HUDEP-2 (cell line): ENCODE results near the gene MRFAP1L1.
"Not testable (repeated sequence)": the region's sequence is repeated elsewhere in the genome, so short reads cannot be mapped to it uniquely, and the experiment has no call there.

Experiments
- DNase-seq, 76 experiments: peaks; one replicate each; lab custom pipeline; 2025; ENCODE audit not compliant: unreplicated experiment in 76 of 76; lab: John Stamatoyannopoulos, UW

Gene MRFAP1L1

DNA sequence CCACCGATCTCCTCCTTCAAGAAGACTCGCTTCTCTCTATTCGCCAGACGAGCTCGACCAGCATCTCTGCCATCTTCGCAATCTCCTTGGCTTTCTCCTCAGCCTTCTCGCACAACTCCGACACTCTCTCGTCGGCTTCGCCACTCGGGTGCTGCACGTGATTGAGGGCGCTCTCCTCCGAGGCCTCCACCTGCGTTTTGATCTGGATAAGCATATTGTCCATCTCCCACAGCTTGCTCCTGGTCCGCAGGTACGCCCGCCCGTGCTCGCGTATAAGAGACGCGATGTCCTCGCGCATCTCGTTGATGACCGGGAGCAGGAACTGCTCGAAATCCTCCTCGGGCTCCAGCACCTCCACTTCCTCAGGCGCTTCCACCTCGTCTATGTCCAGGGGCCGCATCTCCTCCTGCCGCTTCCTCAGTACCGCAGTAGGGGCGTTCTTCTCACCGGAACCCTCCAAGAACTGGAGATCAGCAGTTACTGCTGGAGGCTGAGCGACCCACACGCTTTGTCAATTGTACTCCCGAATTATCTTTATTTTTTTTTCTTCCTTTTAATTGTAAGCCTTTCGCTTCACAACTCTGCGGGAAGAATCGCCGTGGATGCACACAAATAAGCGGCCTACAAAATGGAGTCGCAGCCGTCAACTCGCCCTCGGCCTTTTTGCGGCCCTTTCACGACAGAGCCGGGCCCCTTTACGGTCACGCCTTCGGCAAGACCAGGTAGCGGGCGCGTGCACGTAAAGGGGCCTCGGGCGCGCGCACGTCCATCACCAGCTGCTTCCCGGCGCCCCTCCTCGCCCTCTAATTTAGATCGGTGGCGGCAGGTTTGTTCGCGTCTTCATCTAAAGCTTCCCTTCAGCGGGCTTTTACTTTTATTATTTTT, at the start of gene MRFAP1L1:
TSS of gene MRFAP1L1 (minus strand) at position 636 of the 885 bp plus-strand sequence. CDS start at position 400, 236 bp downstream.
- DNase-seq = peak in 69 of 76 experiments; percentile 12 to 96 (median 90)

DNA sequence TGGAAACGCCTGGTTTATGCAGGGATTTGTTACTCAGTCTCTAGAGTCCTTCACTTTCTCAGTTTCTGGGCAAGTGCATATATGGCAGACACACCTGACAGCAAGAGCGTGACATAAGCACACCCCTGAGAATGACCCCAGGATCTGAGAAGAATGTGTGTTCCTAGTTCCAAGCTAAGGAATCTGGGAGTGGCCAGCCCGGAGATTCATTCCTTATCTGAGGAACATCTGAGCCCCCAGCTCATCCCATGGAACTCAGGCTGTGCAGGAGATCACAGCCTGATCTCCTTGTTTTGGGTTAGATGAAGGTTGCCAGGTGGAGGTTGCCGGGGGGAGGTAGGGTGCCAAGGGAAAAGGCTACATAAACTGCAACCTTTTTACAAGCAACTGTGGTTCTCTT, 49.1 kb upstream of the MRFAP1L1 start:
- no peak for DNase-seq

DNA sequence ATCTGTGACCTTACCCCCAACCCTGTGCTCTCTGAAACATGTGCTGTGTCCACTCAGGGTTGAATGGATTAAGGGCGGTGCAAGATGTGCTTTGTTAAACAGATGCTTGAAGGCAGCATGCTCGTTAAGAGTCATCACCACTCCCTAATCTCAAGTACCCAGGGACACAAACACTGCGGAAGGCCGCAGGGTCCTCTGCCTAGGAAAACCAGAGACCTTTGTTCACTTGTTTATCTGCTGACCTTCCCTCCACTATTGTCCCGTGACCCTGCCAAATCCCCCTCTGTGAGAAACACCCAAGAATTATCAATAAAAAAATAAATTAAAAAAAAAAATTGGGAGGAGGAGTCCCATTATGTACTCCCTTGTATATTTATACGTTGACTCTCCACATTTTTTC, 46.7 kb upstream of the MRFAP1L1 start:
- DNase-seq = not testable (repeated sequence)

DNA sequence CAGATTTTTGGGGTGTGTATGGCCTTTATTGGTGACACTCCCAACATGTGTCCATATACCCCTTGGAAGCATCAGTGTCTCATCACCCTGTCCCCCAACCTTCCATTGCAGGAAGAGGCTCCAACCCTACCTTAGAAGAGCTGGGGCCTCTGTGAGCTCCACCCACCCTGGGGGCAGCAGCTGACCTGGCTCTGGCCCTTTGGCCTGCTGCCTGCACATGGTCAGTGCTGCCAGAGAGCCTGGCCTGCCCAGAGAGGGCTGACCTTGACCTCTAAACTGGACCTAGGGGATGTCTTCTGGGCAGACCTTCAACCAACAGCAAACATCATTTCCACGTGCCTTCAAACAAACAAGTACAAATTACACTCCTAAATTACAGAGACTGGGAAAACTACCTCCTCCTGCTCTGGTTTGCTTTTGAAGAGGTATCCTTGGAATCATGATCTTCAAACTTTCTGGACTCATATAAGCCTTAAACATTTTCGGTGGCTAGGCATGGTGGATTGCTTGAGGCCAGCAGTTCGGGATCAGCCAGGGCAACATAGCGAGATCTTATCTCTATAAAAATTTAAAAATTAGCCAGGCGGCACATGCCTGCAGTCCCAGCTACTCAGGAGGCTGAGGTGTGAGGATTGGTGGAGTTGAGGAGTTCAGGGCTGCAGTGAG, 45.6 kb upstream of the MRFAP1L1 start:
- no peak for DNase-seq

DNA sequence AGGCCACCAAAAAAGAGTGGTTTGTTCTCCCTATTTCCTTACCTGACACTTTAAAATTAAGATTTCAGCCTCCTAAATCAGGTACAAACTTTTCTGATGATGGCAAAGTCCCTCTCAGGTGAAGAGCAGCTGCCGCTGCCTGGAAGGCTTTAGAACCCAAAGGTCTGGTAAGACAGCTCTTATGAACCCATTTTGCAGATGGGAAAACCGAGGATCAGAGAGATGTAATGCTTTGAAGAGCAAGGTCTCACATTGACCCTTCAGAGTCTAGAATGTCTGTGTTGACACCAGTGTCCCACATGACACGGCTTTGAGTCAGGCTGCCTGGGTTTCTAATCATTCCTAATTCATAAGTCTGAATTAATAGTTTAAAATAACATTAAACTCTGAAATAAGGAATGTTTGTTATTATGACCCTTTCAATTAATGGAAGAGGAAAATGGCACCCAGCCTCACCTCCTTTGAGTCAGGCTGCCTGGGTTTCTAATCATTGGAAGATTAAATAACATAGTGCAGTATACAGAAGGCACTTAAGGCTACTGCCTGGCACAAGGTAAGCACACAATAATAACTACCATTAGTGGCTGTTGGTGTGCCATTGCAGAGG, 44.9 kb upstream of the MRFAP1L1 start:
- DNase-seq = no peak

DNA sequence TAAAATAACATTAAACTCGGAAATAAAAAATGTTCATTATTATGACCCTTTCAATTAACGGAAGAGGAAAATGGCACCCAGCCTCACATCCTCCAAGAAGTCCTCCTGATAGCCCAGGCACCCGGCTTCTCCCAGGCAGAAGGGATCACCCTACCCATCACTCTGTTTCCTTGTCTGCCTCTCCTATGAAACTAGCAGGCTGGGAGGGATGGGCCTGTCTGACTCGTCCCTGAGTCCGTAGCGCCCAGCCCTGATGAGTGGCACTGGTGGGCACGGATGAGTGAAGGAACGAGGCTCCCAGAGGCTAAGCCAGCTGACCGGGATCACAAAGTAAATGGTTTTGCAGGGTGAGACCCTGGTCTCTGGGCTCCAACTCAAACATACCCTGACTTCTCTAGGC, 44.2 kb upstream of the MRFAP1L1 start:
- DNase-seq = no peak

DNA sequence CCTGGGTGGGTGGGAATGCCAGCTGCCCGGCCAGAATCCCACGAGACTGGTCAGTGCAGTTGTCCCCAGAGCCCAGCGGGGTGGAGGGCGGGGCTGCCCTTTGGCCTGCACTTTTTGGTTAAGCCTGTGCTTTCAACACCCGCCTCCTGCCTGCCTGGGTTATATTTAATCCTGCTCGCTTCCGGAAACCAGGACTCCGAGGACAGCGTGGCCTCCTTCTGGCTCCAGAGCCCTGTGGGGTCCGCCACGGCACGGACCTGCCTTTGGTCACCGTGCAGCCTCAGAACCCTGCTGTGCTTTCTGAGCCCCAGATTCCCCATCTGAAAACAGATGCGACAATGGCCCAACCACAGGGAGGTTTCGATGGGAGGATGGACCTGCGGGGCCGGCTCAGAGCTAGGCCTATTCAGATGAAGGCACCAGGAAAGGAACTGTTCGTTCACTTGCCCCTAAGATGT, 43.5 kb upstream of the MRFAP1L1 start:
- no peak for DNase-seq

DNA sequence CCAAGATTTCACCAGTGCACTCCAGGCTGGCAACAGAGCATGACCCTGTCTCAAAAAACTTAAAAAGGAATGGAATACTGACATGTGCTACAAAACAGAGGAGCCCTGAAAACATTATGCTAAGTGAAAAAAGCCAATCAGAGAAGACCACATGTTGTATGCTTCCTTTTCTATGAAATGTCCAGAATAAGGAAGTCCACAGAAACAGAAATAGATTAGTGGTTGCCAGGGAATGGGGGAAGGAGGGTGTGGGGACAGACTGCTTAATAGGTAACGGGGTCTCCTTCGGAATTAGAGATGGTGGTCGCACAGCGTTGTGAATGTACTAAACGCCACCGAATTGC, 42.8 kb upstream of the MRFAP1L1 start:
- no peak for DNase-seq

DNA sequence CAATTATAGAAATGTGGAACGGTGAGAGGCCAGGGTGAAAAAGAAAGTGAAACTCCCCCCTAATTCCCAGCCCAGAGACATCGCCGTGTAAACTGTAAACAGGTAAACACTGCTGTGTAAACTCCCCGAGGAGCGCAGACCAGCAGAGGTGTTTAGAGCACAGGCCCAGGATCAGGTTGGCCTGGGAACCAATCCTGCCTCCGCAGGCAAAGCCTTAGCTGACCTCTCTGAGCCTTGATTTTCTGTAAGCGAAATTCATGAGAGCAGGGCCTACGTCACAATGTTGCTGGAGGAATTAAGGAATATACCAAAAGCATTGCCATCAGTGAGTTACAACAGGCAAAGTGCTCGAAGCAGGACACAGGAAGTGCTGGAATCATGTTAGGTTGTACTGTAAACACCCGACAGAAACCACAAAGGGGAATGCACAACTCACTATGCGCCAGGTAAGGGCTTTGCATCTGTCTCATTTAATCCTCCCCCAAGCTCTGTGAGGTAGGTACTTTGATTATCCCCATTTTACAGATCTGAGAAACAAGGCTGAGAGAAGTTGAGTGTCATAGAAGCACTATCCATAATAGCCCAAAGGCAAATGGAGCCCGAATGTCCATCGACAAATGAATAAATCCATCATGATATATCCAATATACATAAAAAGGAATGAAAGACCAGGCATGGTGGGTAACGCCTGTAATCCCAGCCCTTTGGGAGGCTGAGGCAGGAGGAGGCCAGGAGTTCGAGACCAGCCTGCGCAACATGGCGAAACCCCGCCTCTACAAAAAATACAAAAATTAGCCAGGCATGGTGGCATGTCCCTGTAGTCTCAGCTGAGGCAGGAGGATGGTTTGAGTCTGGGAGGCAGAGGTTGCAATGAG, 42.2 kb upstream of the MRFAP1L1 start:
- DNase-seq = no peak

DNA sequence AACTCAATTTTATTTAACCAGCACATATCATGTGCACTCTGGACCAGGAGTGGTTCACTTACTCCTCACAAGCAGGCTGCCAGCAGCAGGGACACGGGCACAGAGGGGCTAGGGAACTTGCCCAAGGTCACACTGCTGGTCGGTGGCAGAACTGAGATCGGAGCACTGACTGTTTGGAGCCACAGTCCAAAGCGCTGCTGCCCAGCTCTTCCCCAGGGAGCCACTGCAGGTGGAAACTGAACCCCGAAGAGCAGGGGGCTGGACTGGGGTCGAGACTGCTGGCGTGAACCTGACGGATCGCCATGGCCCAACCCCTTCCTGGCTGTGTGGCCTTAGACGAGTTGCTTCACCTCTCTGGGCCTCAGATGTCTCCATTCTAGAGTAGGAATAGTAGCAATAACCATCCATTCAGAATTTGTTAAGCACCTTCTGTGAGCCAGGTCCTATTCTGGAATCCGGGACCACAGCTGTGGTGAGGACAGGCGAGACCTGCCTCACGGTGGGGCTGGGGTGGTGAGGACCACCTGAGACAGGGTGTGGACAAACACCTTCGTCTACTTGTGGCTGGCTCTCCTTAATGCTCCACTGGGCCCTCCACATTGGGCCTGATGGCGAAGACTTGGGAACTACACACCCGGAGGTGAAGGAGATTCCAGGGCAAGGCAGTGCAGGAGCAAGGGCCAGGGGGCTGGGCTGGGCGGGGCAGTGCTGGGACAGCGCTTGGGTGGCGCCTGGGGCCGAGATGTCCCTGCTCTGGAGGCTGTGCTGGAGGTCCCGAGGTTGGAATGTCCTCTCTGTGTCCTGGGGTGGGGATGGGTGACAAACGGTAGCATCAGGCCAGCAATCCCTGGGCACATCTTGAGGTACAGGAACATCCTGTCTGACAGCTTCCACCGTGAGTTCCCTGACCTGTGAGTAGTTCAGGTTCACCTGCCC, 40.9 kb upstream of the MRFAP1L1 start:
- no peak for DNase-seq

DNA sequence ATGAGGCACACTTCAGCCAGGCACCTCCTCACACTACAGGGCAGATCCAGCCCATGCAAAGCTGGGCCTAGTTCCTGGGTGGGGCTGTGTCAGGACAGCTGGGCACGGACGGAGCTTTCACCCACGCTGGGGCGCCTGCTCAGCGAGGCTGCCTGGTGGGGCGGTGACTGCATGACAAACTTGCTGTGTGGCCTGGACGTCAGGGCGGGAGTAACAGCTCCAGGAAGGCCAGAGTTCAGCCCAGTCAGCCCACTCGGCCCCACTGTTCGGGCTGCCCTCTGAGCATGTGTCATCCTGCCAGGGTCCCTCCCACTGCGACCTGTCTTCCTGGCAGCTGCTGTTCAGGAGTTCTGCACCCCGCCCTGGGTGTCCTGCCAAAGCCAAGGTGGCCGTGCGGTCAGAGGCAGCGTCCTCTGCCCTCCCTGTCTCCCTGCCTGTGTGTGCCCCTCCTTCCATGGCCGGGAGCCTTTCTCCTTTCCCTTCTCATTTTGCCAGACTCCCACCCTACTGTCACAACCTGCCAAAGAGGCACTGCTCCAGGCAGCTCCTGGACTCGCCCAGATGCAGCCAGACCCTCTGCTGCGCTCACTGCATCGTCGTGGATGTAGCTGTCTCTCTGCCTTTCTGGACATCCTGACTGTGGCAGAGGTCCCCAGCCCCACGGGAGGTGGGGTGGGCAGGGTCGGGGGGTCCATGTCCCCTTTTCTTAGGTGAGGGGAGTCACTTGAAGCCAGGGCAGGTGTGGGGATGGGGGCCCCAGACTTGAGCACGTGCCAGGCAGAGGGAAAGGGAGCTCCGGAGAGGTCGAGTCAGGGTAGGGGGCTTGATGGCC, 39.9 kb upstream of the MRFAP1L1 start:
- DNase-seq = peak in 73 of 76 experiments; percentile 15 to 94 (median 73)

DNA sequence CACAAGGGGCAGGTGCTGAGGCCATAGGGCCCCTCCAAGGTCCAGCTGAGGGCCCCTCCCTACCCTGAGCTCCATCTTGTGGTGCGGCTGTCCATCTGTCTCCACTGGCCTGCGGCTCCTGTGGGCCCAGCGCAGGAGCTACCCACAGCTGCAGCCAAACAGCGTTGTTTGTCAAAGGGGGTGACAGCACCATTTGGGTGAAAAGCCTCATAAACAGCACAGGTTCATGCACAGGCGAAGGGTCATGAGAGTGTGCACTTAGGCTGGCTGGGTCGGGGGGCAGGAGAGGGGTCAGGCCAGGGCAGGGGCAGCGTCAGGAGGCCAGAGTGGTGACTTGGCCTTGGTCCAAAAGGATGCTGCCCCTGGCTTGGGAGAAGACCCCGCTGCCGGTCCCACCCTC, 38.6 kb upstream of the MRFAP1L1 start:
- no peak for DNase-seq

DNA sequence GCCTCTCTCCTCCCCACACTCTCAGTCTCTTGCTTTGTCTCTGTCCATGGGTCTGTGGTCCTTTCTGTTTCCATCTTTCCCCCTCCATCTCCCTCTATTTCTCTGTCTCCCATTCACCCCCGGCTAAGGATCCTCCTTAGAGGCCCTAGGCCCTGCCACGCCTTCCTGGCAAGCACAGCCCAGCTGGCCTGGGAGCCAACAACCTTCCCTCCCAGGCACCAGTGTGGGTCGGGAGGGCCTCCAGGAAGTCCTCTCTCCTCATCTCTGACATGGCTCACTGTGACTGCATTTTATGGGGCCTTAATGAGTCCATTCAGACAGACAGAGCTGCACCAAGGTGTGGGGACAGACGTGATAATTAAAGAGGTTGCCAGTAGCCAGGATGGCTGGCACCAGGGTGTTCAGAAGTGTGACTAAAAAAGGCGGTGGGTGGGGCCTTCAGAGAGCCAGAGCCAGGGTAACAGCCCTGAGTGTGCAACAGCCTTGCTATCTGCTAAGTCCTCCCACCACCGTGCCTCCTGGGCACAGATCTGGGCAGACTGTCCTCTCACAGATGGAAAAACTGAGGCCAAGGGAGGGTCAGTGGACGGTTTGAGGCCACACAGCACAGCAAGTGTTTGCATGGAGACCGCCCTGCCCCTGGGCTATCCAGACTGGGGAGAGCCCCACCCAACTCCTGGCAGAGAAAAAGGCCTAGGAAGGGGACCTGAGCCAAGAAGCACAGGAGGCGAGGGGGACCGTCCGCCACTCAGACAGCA, 37.8 kb upstream of the MRFAP1L1 start:
- peak in 71 of 76 experiments; percentile 10 to 88 (median 52) for DNase-seq

DNA sequence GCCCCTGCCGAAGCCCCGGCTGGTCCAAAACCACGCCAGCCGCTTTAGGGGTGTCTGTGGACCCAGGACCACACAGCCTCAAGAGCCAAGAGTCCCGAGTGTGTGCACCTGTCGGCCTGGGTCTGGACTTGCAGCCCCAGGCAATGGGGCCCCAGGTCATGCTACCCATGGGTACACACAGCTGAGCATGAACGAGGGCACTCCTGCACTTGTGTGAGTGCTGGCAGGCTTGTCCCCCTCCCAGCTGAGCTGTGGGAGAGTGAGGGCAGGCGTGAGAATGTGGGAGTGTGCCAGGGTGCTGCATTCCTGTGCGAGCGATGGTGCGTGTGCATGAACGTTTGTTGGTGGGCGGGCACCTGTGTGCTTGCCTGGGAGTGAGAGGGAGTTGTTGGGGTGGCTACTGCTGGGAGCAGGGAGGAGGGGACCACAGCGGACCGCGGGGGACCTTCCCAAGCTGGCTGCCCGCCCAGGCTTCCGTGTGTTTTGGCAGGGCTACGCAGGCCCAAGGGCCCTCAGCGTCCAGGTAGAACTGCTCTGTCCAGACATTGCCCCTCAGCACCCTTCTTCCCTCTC, 37.1 kb upstream of the MRFAP1L1 start:
- no peak for DNase-seq

DNA sequence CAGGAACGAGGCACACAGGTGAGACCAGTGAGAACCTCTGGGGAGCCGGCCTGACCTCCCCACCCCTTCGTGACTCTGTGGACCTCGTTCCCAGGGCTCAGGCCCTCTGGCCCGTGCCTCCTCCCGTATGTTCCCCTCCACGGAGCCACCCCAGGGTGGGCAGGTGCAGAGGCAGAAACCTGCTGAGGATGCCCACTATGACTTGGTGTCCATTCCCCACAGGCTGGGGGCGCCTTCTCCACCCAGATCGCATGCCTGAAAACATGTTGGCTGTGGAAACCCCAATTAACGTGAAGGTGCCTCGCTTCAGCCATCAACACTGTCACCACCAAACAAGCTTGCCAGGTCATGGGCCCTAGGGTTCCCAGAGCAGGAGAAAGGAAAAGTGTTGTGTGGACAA, 33.3 kb upstream of the MRFAP1L1 start:
- no peak for DNase-seq

DNA sequence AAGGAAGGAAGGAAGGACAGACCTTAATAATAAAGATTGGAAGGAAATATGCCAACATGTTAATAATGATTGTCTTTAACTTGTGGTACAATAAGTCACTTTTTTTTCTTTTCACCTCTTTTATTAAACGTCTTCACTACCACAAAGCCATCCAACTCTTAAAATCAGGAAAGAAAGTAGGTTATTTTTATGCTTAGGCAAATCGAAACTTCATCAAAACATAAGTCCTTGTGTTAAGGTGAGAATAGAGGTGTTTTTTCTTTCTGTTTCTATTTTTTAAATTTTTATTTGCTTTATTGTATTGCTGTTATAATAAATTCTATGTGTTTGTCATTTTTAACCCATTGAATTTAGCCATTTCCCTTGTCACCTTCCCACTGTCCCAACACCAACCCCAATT, 32.8 kb upstream of the MRFAP1L1 start:
- no peak for DNase-seq

DNA sequence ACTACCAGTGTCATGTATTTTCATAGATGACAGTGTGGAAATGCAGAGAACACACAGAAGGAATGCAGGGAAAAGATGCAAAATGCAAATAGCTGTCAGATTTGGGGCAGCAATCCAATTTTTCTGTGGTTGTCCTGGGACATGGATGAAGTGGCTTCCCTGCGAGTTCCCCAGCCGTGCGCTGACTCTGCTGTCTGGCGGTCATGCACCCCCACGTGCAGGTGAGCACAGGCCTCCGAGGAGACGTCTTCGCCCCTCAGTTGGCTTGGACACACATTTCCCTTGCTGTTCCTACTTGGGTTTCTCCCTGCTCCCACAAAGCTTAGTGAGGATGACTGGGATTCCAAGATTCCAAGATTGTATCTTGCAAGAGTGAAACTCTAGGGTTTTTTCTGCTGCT, 30.7 kb upstream of the MRFAP1L1 start:
- no peak for DNase-seq

DNA sequence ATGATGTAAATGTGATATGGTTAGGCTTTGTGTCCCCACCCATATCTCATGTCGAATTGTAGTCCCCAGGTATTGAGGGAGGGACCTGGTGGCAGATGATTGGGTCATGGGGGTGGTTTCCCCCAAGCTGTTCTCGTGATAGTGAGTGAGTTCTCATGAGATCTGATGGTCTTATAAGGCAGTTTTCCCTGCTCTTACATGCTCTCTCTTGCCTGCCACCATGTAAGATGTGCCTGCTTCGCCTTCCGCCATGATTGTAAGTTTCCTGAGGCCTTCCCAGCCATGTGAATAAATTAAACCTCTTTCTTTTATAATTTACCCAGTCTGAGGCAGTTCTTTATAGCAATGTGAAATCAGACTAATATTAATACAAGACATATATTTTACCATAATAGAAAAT, 30.3 kb upstream of the MRFAP1L1 start:
- DNase-seq = no peak
